IgD-negative memory B cell (primary cell): ENCODE data around the gene RSPRY1. TPM values are rescaled to one million over a fixed set of nuclear protein-coding genes. Genes with fewer than 3 reads are reported as not detected.
A peak's percentile ranks its signal among the peaks of the same experiment; 100 is the strongest.

Source experiments
- H3K27ac Mint-ChIP-seq, 3 donors: one replicate each; pipeline ENCODE4 v1.8.0; 2020 to 2022; ENCODE audit warnings: mild to moderate bottlenecking in 3 of 3, mixed read lengths in 3 of 3, moderate library complexity in 1 of 3
- H3K27me3 Mint-ChIP-seq: one replicate; pipeline ENCODE4 v1.8.0; 2021; ENCODE audit warnings: mixed read lengths
- H3K36me3 Mint-ChIP-seq: one replicate; pipeline ENCODE4 v1.8.0; 2020; ENCODE audit warnings: mild to moderate bottlenecking, mixed read lengths
- H3K4me1 Mint-ChIP-seq, 3 donors: one replicate each; pipeline ENCODE4 v1.8.0; 2020 to 2022; ENCODE audit warnings: mixed read lengths in 3 of 3, mild to moderate bottlenecking in 1 of 3
- H3K4me3 Mint-ChIP-seq, 4 donors: one replicate each; pipeline ENCODE4 v1.8.0; 2020 to 2022; ENCODE audit warnings: mild to moderate bottlenecking in 4 of 4, mixed read lengths in 4 of 4, moderate library complexity in 3 of 4
- H3K9me3 Mint-ChIP-seq, 3 donors: one replicate each; pipeline ENCODE4 v1.8.0; 2020 to 2021; ENCODE audit warnings: mixed read lengths in 3 of 3, mild to moderate bottlenecking in 1 of 3
- polyA plus RNA-seq: library from polyadenylated mRNA; unstranded; fragments of 300-500 nt; fragmentation: Illumina TruSeq; gene quantifications from one replicate; pipeline ENCODE4 v1.2.3, GENCODE V29; 2021

The RSPRY1 gene
- polyA plus RNA-seq, 1 donor from 2014 or later: 38.2 TPM

GRCh38 chr16:57147381-57148221 is 38.5 kb upstream of the RSPRY1 start:
- no peaks in the 10 kb centered on the region for H3K27me3 Mint-ChIP-seq
- H3K36me3 Mint-ChIP-seq: peaks cover 1% of the 10 kb centered on the region
- H3K4me1 Mint-ChIP-seq: peaks cover 5 to 9% (median 9%) of the 10 kb centered on the region in 3 donors
- no peaks in the 10 kb centered on the region for H3K9me3 Mint-ChIP-seq
- peak overlapping the region in 2 of 4 donors; percentile 39 to 77 for H3K4me3 Mint-ChIP-seq
- peak overlapping the region in 1 of 3 donors; percentile 83 for H3K27ac Mint-ChIP-seq

GRCh38 chr16:57148481-57148880 is 37.6 kb upstream of the RSPRY1 start:
- Mint-ChIP-seq H3K27me3 (no peaks in the 10 kb centered on the region), H3K4me1 (peaks cover 5 to 9% (median 8%) of the 10 kb centered on the region in 3 donors), H3K9me3 (no peaks in the 10 kb centered on the region), H3K27ac (no peak overlapping the region), H3K4me3 (peak overlapping the region in 1 of 4 donors; percentile 43), H3K36me3 (peaks cover 2% of the 10 kb centered on the region)

GRCh38 chr16:57149391-57149790 is 36.7 kb upstream of the RSPRY1 start:
- H3K36me3 Mint-ChIP-seq: peaks cover 4% of the 10 kb centered on the region
- no peak overlapping the region for H3K4me3 Mint-ChIP-seq
- H3K27ac Mint-ChIP-seq: no peak overlapping the region
- peaks cover 5 to 9% (median 8%) of the 10 kb centered on the region in 3 donors for H3K4me1 Mint-ChIP-seq
- no peaks in the 10 kb centered on the region for H3K27me3 Mint-ChIP-seq
- no peaks in the 10 kb centered on the region for H3K9me3 Mint-ChIP-seq

GRCh38 chr16:57150682-57151330 is 35.3 kb upstream of the RSPRY1 start:
- no peak overlapping the region for H3K27ac Mint-ChIP-seq
- H3K9me3 Mint-ChIP-seq: no peaks in the 10 kb centered on the region
- H3K27me3 Mint-ChIP-seq: no peaks in the 10 kb centered on the region
- no peak overlapping the region for H3K4me3 Mint-ChIP-seq
- peaks cover 4% of the 10 kb centered on the region for H3K36me3 Mint-ChIP-seq
- H3K4me1 Mint-ChIP-seq: peaks cover 5 to 9% (median 8%) of the 10 kb centered on the region in 3 donors

GRCh38 chr16:57151369-57151768 is 34.8 kb upstream of the RSPRY1 start:
- peaks cover 5 to 10% (median 9%) of the 10 kb centered on the region in 3 donors for H3K4me1 Mint-ChIP-seq
- no peaks in the 10 kb centered on the region for H3K9me3 Mint-ChIP-seq
- no peak overlapping the region for H3K4me3 Mint-ChIP-seq
- peaks cover 7% of the 10 kb centered on the region for H3K36me3 Mint-ChIP-seq
- H3K27me3 Mint-ChIP-seq: no peaks in the 10 kb centered on the region
- H3K27ac Mint-ChIP-seq: no peak overlapping the region

GRCh38 chr16:57152096-57153093 is 33.7 kb upstream of the RSPRY1 start:
- Mint-ChIP-seq H3K4me1 (peaks cover 5 to 10% (median 9%) of the 10 kb centered on the region in 3 donors), H3K27me3 (no peaks in the 10 kb centered on the region), H3K9me3 (no peaks in the 10 kb centered on the region), H3K4me3 (no peak overlapping the region), H3K27ac (no peak overlapping the region), H3K36me3 (peaks cover 11% of the 10 kb centered on the region)

- Mint-ChIP-seq H3K27ac (no peak overlapping the region), H3K36me3 (peaks cover 11% of the 10 kb centered on the region), H3K4me3 (no peak overlapping the region), H3K9me3 (no peaks in the 10 kb centered on the region), H3K4me1 (peaks cover 0 to 2% (median 2%) of the 10 kb centered on the region in 3 donors), H3K27me3 (no peaks in the 10 kb centered on the region)
Measured at GRCh38 chr16:57153841-57154240, 32.3 kb upstream of the RSPRY1 start.

- H3K9me3 Mint-ChIP-seq: no peaks in the 10 kb centered on the region
- no peak overlapping the region for H3K4me3 Mint-ChIP-seq
- peaks cover 11% of the 10 kb centered on the region for H3K36me3 Mint-ChIP-seq
- H3K27ac Mint-ChIP-seq: no peak overlapping the region
- H3K27me3 Mint-ChIP-seq: no peaks in the 10 kb centered on the region
- H3K4me1 Mint-ChIP-seq: peaks cover 0 to 2% (median 2%) of the 10 kb centered on the region in 3 donors
Measured at GRCh38 chr16:57155702-57156350, 30.3 kb upstream of the RSPRY1 start.

GRCh38 chr16:57156351-57156703 is 29.8 kb upstream of the RSPRY1 start:
- Mint-ChIP-seq H3K27ac (no peak overlapping the region), H3K4me1 (peaks cover 0 to 2% (median 2%) of the 10 kb centered on the region in 3 donors), H3K4me3 (no peak overlapping the region), H3K9me3 (no peaks in the 10 kb centered on the region), H3K27me3 (no peaks in the 10 kb centered on the region), H3K36me3 (peaks cover 11% of the 10 kb centered on the region)

GRCh38 chr16:57157533-57157932 is 28.6 kb upstream of the RSPRY1 start:
- Mint-ChIP-seq H3K36me3 (peaks cover 11% of the 10 kb centered on the region), H3K27me3 (no peaks in the 10 kb centered on the region), H3K27ac (peak overlapping the region in 1 of 3 donors; percentile 81), H3K9me3 (no peaks in the 10 kb centered on the region), H3K4me3 (no peak overlapping the region), H3K4me1 (peaks cover 0 to 2% (median 2%) of the 10 kb centered on the region in 3 donors)

GRCh38 chr16:57159447-57159846 is 26.7 kb upstream of the RSPRY1 start:
- no peaks in the 10 kb centered on the region for H3K9me3 Mint-ChIP-seq
- peak overlapping the region in 1 of 3 donors; percentile 47 for H3K27ac Mint-ChIP-seq
- H3K4me3 Mint-ChIP-seq: no peak overlapping the region
- H3K36me3 Mint-ChIP-seq: peaks cover 10% of the 10 kb centered on the region
- H3K4me1 Mint-ChIP-seq: peaks cover 0 to 2% (median 2%) of the 10 kb centered on the region in 3 donors
- H3K27me3 Mint-ChIP-seq: no peaks in the 10 kb centered on the region

GRCh38 chr16:57163842-57164241 is 22.3 kb upstream of the RSPRY1 start:
- Mint-ChIP-seq H3K27me3 (no peaks in the 10 kb centered on the region), H3K36me3 (peaks cover 9% of the 10 kb centered on the region), H3K4me3 (no peak overlapping the region), H3K27ac (no peak overlapping the region), H3K4me1 (peaks cover 0 to 7% (median 4%) of the 10 kb centered on the region in 3 donors), H3K9me3 (no peaks in the 10 kb centered on the region)

- H3K9me3 Mint-ChIP-seq: no peaks in the 10 kb centered on the region
- H3K4me1 Mint-ChIP-seq: peaks cover 0 to 7% (median 4%) of the 10 kb centered on the region in 3 donors
- no peak overlapping the region for H3K27ac Mint-ChIP-seq
- H3K4me3 Mint-ChIP-seq: no peak overlapping the region
- H3K36me3 Mint-ChIP-seq: peaks cover 9% of the 10 kb centered on the region
- no peaks in the 10 kb centered on the region for H3K27me3 Mint-ChIP-seq
Measured at GRCh38 chr16:57165483-57165882, 20.6 kb upstream of the RSPRY1 start.

- H3K4me1 Mint-ChIP-seq: peaks cover 0 to 7% (median 4%) of the 10 kb centered on the region in 3 donors
- peaks cover 9% of the 10 kb centered on the region for H3K36me3 Mint-ChIP-seq
- no peak overlapping the region for H3K4me3 Mint-ChIP-seq
- H3K27me3 Mint-ChIP-seq: no peaks in the 10 kb centered on the region
- H3K9me3 Mint-ChIP-seq: no peaks in the 10 kb centered on the region
- H3K27ac Mint-ChIP-seq: no peak overlapping the region
Measured at GRCh38 chr16:57165938-57166337, 20.2 kb upstream of the RSPRY1 start.
